22Rv1 (cell line): ENCODE results near the gene VCAN.

Experiments
- CTCF ChIP-seq: fragments of 450-650 bp; IDR thresholded peaks from 2 replicates; pipeline ENCODE4 v1.5.1; 2017; ENCODE audit warnings: mild to moderate bottlenecking
- ZFX ChIP-seq: fragments of 450-650 bp; IDR thresholded peaks from 2 replicates; pipeline ENCODE4 v1.6.1; 2017; ENCODE audit warnings: antibody characterized with exemption, borderline replicate concordance

- TF ChIP-seq CTCF (no peak), ZFX (no peak)
These were observed 49.3 kb upstream of the VCAN start for GRCh38 chr5:83422284-83422683.
